MM.1S (cell line): ENCODE measurements around the gene ROR2.
"Not testable (repeated sequence)": the region's sequence is repeated elsewhere in the genome, so short reads cannot be mapped to it uniquely, and the experiment has no call there.

Source experiments
- DNase-seq: peaks from one replicate; pipeline ENCODE4 v3.0.0-alpha.2; 2015
- H2AFZ ChIP-seq: fragments of 300-600 bp; sonication (generic); 2 replicates; pipeline ENCODE4 v1.6.0; 2016; ENCODE audit warnings: antibody characterized with exemption, low read length
- H3F3A ChIP-seq: fragments of 300-600 bp; sonication (generic); 2 replicates; pipeline ENCODE4 v1.6.1; 2016; ENCODE audit warnings: mild to moderate bottlenecking, antibody characterized with exemption, low read length, moderate library complexity, mixed read lengths; ENCODE audit not compliant: insufficient read depth
- H3K27ac ChIP-seq: fragments of 300-600 bp; sonication (generic); 2 replicates; pipeline ENCODE4 v1.5.1; 2016; ENCODE audit warnings: mild to moderate bottlenecking, low read length
- H3K27me3 ChIP-seq: fragments of 300-600 bp; sonication (generic); replicated peaks from 2 replicates; pipeline ENCODE4 v1.6.0; 2016; ENCODE audit warnings: low read length; ENCODE audit not compliant: insufficient read depth
- H3K36me3 ChIP-seq: fragments of 300-600 bp; sonication (generic); replicated peaks from 2 replicates; pipeline ENCODE4 v1.6.1; 2016; ENCODE audit warnings: mild to moderate bottlenecking, low read length, mixed read lengths; ENCODE audit not compliant: insufficient read depth
- H3K4me1 ChIP-seq: fragments of 300-600 bp; sonication (generic); 2 replicates; pipeline ENCODE4 v1.6.1; 2016; ENCODE audit warnings: low read length, mixed read lengths
- H3K4me2 ChIP-seq: fragments of 300-600 bp; sonication (generic); 2 replicates; pipeline ENCODE4 v1.6.0; 2016; ENCODE audit warnings: low read depth, low read length
- H3K4me3 ChIP-seq: fragments of 300-600 bp; sonication (generic); 2 replicates; pipeline ENCODE4 v1.5.1; 2016; ENCODE audit warnings: low read length, mixed read lengths
- H3K79me2 ChIP-seq: fragments of 300-600 bp; sonication (generic); 2 replicates; pipeline ENCODE4 v1.6.1; 2016; ENCODE audit warnings: mixed run types, low read length, mixed read lengths
- H3K9ac ChIP-seq: fragments of 300-600 bp; sonication (generic); 2 replicates; pipeline ENCODE4 v1.6.1; 2016; ENCODE audit warnings: low read length, mixed read lengths
- H3K9me2 ChIP-seq: fragments of 300-600 bp; sonication (generic); replicated peaks from 2 replicates; pipeline ENCODE4 v1.6.1; 2016; ENCODE audit warnings: mild to moderate bottlenecking, low read length, mixed read lengths; ENCODE audit not compliant: insufficient read depth
- H3K9me3 ChIP-seq: fragments of 300-600 bp; sonication (generic); replicated peaks from 2 replicates; pipeline ENCODE4 v1.6.1; 2016; ENCODE audit warnings: mild to moderate bottlenecking, low read length, mixed read lengths; ENCODE audit not compliant: insufficient read depth
- H4K20me1 ChIP-seq: fragments of 300-600 bp; sonication (generic); 2 replicates; pipeline ENCODE4 v1.6.1; 2016; ENCODE audit warnings: mild to moderate bottlenecking, low read length, moderate library complexity, mixed read lengths; ENCODE audit not compliant: insufficient read depth
- EZH2 ChIP-seq: fragments of 300-600 bp; sonication (generic); optimal IDR thresholded peaks from 2 replicates; pipeline ENCODE3; 2017; ENCODE audit warnings: low read depth, mild to moderate bottlenecking, antibody characterized with exemption, low read length, mixed read lengths
- EZH2phosphoT487 ChIP-seq: fragments of 300-600 bp; sonication (generic); IDR thresholded peaks from 2 replicates; pipeline ENCODE4 v1.6.1; 2018; ENCODE audit warnings: antibody characterized with exemption, low read length
- TF ChIP-seq, protein P1 (sequence below): fragments of 300-600 bp; sonication (generic); IDR thresholded peaks from 2 replicates; pipeline ENCODE4 v1.5.1; 2016; ENCODE audit warnings: antibody characterized with exemption, low read length, mixed read lengths

The ROR2 gene

GRCh38 chr9:91623004-91623403 is 327.0 kb downstream of the ROR2 start:
- H3K9me2 ChIP-seq = no peaks in the 10 kb centered on the region
- no peaks in the 10 kb centered on the region for H3K9me3 ChIP-seq
- no peaks in the 10 kb centered on the region for H3F3A ChIP-seq
- H3K27me3 ChIP-seq = no peaks in the 10 kb centered on the region
- TF ChIP-seq, protein P1, sequence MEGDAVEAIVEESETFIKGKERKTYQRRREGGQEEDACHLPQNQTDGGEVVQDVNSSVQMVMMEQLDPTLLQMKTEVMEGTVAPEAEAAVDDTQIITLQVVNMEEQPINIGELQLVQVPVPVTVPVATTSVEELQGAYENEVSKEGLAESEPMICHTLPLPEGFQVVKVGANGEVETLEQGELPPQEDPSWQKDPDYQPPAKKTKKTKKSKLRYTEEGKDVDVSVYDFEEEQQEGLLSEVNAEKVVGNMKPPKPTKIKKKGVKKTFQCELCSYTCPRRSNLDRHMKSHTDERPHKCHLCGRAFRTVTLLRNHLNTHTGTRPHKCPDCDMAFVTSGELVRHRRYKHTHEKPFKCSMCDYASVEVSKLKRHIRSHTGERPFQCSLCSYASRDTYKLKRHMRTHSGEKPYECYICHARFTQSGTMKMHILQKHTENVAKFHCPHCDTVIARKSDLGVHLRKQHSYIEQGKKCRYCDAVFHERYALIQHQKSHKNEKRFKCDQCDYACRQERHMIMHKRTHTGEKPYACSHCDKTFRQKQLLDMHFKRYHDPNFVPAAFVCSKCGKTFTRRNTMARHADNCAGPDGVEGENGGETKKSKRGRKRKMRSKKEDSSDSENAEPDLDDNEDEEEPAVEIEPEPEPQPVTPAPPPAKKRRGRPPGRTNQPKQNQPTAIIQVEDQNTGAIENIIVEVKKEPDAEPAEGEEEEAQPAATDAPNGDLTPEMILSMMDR = no peak
- TF ChIP-seq EZH2 (no peak), EZH2phosphoT487 (no peak)
- no peaks in the 10 kb centered on the region for H3K36me3 ChIP-seq
- no peak overlapping the region for H3K4me2 ChIP-seq
- no peak for DNase-seq
- no peaks in the 10 kb centered on the region for H4K20me1 ChIP-seq
- H3K79me2 ChIP-seq = no peaks in the 10 kb centered on the region
- H3K27ac ChIP-seq = no peak overlapping the region
- no peak overlapping the region for H3K9ac ChIP-seq
- H2AFZ ChIP-seq = no peak overlapping the region
- no peaks in the 10 kb centered on the region for H3K4me1 ChIP-seq
- no peak overlapping the region for H3K4me3 ChIP-seq

GRCh38 chr9:91622121-91622520 is 327.9 kb downstream of the ROR2 start:
- not testable (repeated sequence) for H3K4me2 ChIP-seq, H3K27ac ChIP-seq, H3K79me2 ChIP-seq, H3K9me2 ChIP-seq, H3F3A ChIP-seq, H4K20me1 ChIP-seq, H3K4me1 ChIP-seq, H3K4me3 ChIP-seq, H2AFZ ChIP-seq, DNase-seq, H3K36me3 ChIP-seq, H3K27me3 ChIP-seq, H3K9me3 ChIP-seq, H3K9ac ChIP-seq

- not testable (repeated sequence) for H3K9me3 ChIP-seq, H4K20me1 ChIP-seq, H3K79me2 ChIP-seq, H3K27me3 ChIP-seq, H3K4me1 ChIP-seq, H3K9me2 ChIP-seq, H3K27ac ChIP-seq, H3F3A ChIP-seq, H3K4me3 ChIP-seq, H3K4me2 ChIP-seq, H3K36me3 ChIP-seq, DNase-seq, H3K9ac ChIP-seq, H2AFZ ChIP-seq
Measured at GRCh38 chr9:91614044-91614443, 336.0 kb downstream of the ROR2 start.

DNA sequence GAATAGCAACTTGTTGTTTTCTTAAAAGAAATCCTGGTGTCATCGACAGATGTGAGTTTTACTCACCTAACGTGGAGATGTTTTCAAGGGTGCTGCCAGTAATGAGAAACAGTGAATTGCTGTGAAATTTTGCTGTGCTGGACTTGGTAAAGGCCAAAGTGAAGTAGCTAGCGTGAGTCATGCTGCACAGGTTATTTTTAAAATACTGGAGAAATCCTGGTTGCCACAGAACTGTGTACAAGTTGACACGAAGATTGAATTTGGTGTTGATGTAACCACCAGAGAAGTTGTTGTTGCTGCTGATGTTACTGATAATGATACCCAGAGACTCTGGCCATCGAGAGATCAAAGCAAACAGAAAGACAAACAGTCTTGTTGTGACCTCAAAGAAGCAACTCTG is 338.4 kb downstream of the ROR2 start:
- Histone ChIP-seq H3K4me2 (no peak overlapping the region), H3K4me3 (no peak overlapping the region), H3K9me2 (no peaks in the 10 kb centered on the region), H3K9me3 (no peaks in the 10 kb centered on the region), H4K20me1 (no peaks in the 10 kb centered on the region), H3K27ac (no peak overlapping the region), H3K9ac (no peak overlapping the region), H3K27me3 (no peaks in the 10 kb centered on the region), H3K4me1 (no peaks in the 10 kb centered on the region), H2AFZ (no peak overlapping the region), H3F3A (no peaks in the 10 kb centered on the region), H3K79me2 (no peaks in the 10 kb centered on the region), H3K36me3 (no peaks in the 10 kb centered on the region)
- no peak for DNase-seq
- no peak for TF ChIP-seq EZH2phosphoT487
- TF ChIP-seq EZH2 = no peak
- TF ChIP-seq, protein P1 = no peak
